ENCODE data around the gene GBF1. TPM values are rescaled to one million over a fixed set of nuclear protein-coding genes. Genes with fewer than 3 reads are reported as not detected.

The GBF1 gene
- total and polyA plus RNA-seq, 2 donors from 2014 or later: 14.4 to 53.3 TPM

- DNase-seq (peak; percentile 72 to 91 (median 79)), FAIRE-seq (no peak)
- peak overlapping the region in 2 of 3 donors; percentile 78 to 96 for H3K4me3 ChIP-seq (ENCODE audit: low read length in 3 of 3)
- peak overlapping the region in 2 of 3 donors; percentile 74 to 81 for H3K9ac ChIP-seq (ENCODE audit: low read length in 3 of 3)
- TF ChIP-seq CTCF (IDR thresholded peaks at IDR 0.05; ENCODE audit: borderline replicate concordance, extremely low read depth, insufficient read depth): peak; percentile 81
- intact Hi-C loops (cut with DNase I): no loop called here
- peaks cover 0 to 29% (median 11%) of the 10 kb centered on the region in 3 donors for H3K4me1 ChIP-seq (ENCODE audit: control insufficient read depth in 2 of 3, insufficient read depth in 2 of 3, low read depth in 1 of 3, low read length in 3 of 3)
- peaks cover 3% of the 10 kb centered on the region for H3K27me3 ChIP-seq (ENCODE audit: control insufficient read depth, insufficient read depth, low read length)
- H3K27ac ChIP-seq (ENCODE audit: low read depth in 2 of 2, low read length in 2 of 2): peak overlapping the region; percentile 80 to 93
- no peaks in the 10 kb centered on the region for H3K9me3 ChIP-seq (ENCODE audit: control insufficient read depth in 2 of 3, insufficient read depth in 1 of 3, low read length in 3 of 3)
- peaks cover 0 to 11% (median 3%) of the 10 kb centered on the region in 3 donors for H3K36me3 ChIP-seq (ENCODE audit: control insufficient read depth in 2 of 3, insufficient read depth in 3 of 3, low read length in 3 of 3)
These were observed 177.3 kb downstream of the GBF1 start for GRCh38 chr10:102422545-102423129.

- Histone ChIP-seq H3K9ac (ENCODE audit: low read length in 3 of 3) (peak overlapping the region in 1 of 3 donors; percentile 81), H3K27ac (ENCODE audit: low read depth in 2 of 2, low read length in 2 of 2) (no peak overlapping the region), H3K9me3 (ENCODE audit: control insufficient read depth in 2 of 3, insufficient read depth in 1 of 3, low read length in 3 of 3) (no peaks in the 10 kb centered on the region), H3K36me3 (ENCODE audit: control insufficient read depth in 2 of 3, insufficient read depth in 3 of 3, low read length in 3 of 3) (peaks cover 0 to 11% (median 3%) of the 10 kb centered on the region in 3 donors), H3K27me3 (ENCODE audit: control insufficient read depth, insufficient read depth, low read length) (no peaks in the 10 kb centered on the region), H3K4me3 (ENCODE audit: low read length in 3 of 3) (peak overlapping the region in 2 of 3 donors; percentile 12 to 78), H3K4me1 (ENCODE audit: control insufficient read depth in 2 of 3, insufficient read depth in 2 of 3, low read depth in 1 of 3, low read length in 3 of 3) (peaks cover 0 to 29% (median 11%) of the 10 kb centered on the region in 3 donors)
- no peak for FAIRE-seq
- intact Hi-C loops (cut with DNase I): no loop called here
- TF ChIP-seq CTCF (IDR thresholded peaks at IDR 0.05; ENCODE audit: borderline replicate concordance, extremely low read depth, insufficient read depth): no peak
- peak in 1 of 5 donors; percentile 53 for DNase-seq
These were observed 178.1 kb downstream of the GBF1 start for GRCh38 chr10:102423372-102423968.

GRCh38 chr10:102424145-102424544 lies 178.8 kb downstream of the GBF1 start:
- FAIRE-seq (no peak), DNase-seq (peak in 1 of 5 donors; percentile 54)
- Histone ChIP-seq H3K36me3 (ENCODE audit: control insufficient read depth in 2 of 3, insufficient read depth in 3 of 3, low read length in 3 of 3) (peaks cover 0 to 11% (median 3%) of the 10 kb centered on the region in 3 donors), H3K9ac (ENCODE audit: low read length in 3 of 3) (no peak overlapping the region), H3K27ac (ENCODE audit: low read depth in 2 of 2, low read length in 2 of 2) (no peak overlapping the region), H3K4me3 (ENCODE audit: low read length in 3 of 3) (no peak overlapping the region), H3K27me3 (ENCODE audit: control insufficient read depth, insufficient read depth, low read length) (no peaks in the 10 kb centered on the region), H3K9me3 (ENCODE audit: control insufficient read depth in 2 of 3, insufficient read depth in 1 of 3, low read length in 3 of 3) (no peaks in the 10 kb centered on the region), H3K4me1 (ENCODE audit: control insufficient read depth in 2 of 3, insufficient read depth in 2 of 3, low read depth in 1 of 3, low read length in 3 of 3) (peaks cover 0 to 26% (median 11%) of the 10 kb centered on the region in 3 donors)
- intact Hi-C loops (cut with DNase I): no loop called here
- no peak for TF ChIP-seq CTCF (IDR thresholded peaks at IDR 0.05; ENCODE audit: borderline replicate concordance, extremely low read depth, insufficient read depth)

Data from kidney (tissue), 14 donors.